Keratinocyte (primary cell): Measurements from ENCODE around the gene ZFP36L2. TPM values are rescaled to one million over a fixed set of nuclear protein-coding genes. Genes with fewer than 3 reads are reported as not detected.

Experiments
- DNase-seq: peaks from one replicate; pipeline ENCODE4 v3.0.0-alpha.2; 2011; ENCODE audit warnings: low read depth, missing footprints, low spot score
- FAIRE-seq: peaks from 2 replicates; lab custom pipeline; 2011; peaks lifted over from hg19 to GRCh38; lab: Jason Lieb, UNC
- H2AFZ ChIP-seq: 2 replicates; pipeline ENCODE4 v1.6.0; 2012; ENCODE audit warnings: low read length, control low read depth, inconsistent platforms; ENCODE audit not compliant: control insufficient read depth
- H3K27ac ChIP-seq: 2 replicates; pipeline ENCODE4 v1.5.1; 2011; ENCODE audit warnings: low read length; ENCODE audit not compliant: control insufficient read depth, insufficient read depth
- H3K27me3 ChIP-seq: 3 replicates; pipeline ENCODE4 v1.6.0; 2011; ENCODE audit warnings: low read length; ENCODE audit not compliant: control insufficient read depth, insufficient read depth; ENCODE audit errors: extremely low read depth
- H3K36me3 ChIP-seq, 2 experiments: 2 replicates in 1 of 2; 3 replicates in 1 of 2; pipeline ENCODE4 v1.5.1; 2011; ENCODE audit warnings: low read length in 2 of 2, mild to moderate bottlenecking in 1 of 2; ENCODE audit not compliant: control insufficient read depth in 2 of 2, insufficient read depth in 2 of 2; ENCODE audit errors: extremely low read depth in 1 of 2
- H3K4me1 ChIP-seq: 3 replicates; pipeline ENCODE4 v1.5.1; 2011; ENCODE audit warnings: low read length; ENCODE audit not compliant: control insufficient read depth, insufficient read depth; ENCODE audit errors: extremely low read depth
- H3K4me2 ChIP-seq: 3 replicates; pipeline ENCODE4 v1.6.0; 2011; ENCODE audit warnings: low read depth, low read length; ENCODE audit not compliant: control insufficient read depth, insufficient read depth; ENCODE audit errors: extremely low read depth
- H3K4me3 ChIP-seq, 3 experiments: fragments of 200-600 bp in 1 of 3; sonication (generic) in 1 of 3; 2 replicates in 2 of 3; 3 replicates in 1 of 3; pipeline ENCODE4 v1.5.1; 2011 to 2016; ENCODE audit warnings: low read length in 3 of 3, mild to moderate bottlenecking in 3 of 3, control low read depth in 2 of 3, inconsistent platforms in 1 of 3, low read depth in 1 of 3, mixed read lengths in 1 of 3, mixed run types in 1 of 3, moderate library complexity in 1 of 3; ENCODE audit not compliant: control insufficient read depth in 2 of 3, insufficient read depth in 2 of 3; ENCODE audit errors: extremely low read depth in 1 of 3
- H3K79me2 ChIP-seq: 2 replicates; pipeline ENCODE4 v1.6.0; 2012; ENCODE audit warnings: low read length; ENCODE audit not compliant: control insufficient read depth, insufficient read depth
- H3K9ac ChIP-seq: 3 replicates; pipeline ENCODE4 v1.6.0; 2011; ENCODE audit warnings: low read length; ENCODE audit not compliant: control insufficient read depth, insufficient read depth; ENCODE audit errors: extremely low read depth
- H3K9me1 ChIP-seq: 3 replicates; pipeline ENCODE4 v1.6.0; 2011; ENCODE audit warnings: low read length; ENCODE audit not compliant: control insufficient read depth, insufficient read depth; ENCODE audit errors: extremely low read depth
- H3K9me3 ChIP-seq: 2 replicates; pipeline ENCODE4 v1.5.1; 2012; ENCODE audit warnings: low read depth, low read length; ENCODE audit not compliant: control insufficient read depth
- H4K20me1 ChIP-seq: 3 replicates; pipeline ENCODE4 v1.6.0; 2011; ENCODE audit warnings: low read length; ENCODE audit not compliant: control insufficient read depth, insufficient read depth; ENCODE audit errors: extremely low read depth
- EZH2 ChIP-seq: IDR thresholded peaks from one replicate; pipeline ENCODE4 v1.6.1; 2012; ENCODE audit warnings: inconsistent platforms, mild to moderate bottlenecking, low read length, moderate library complexity
- dilution Hi-C: fragments of 300-500 bp; cut with MboI; formaldehyde crosslinking; loops from one replicate; pipeline ENCODE4 v1.7.0; 2020; ENCODE audit warnings: low sequenced_read_pairs; ENCODE audit not compliant: extremely low pct_ligation_motif_present
- polyA plus RNA-seq, 5 experiments: library from polyadenylated mRNA; depleted of rRNA in 3 of 5; stranded (reverse) in 3 of 5; stranded (forward) in 1 of 5; unstranded in 1 of 5; fragments of >200 nt; gene quantifications; 1 replicate in 1 of 5; 2 replicates in 3 of 5; 3 replicates in 1 of 5; pipeline versions ENCODE4 v1.2.1 to v1.2.3, GENCODE V29; 2011 to 2012; ENCODE audit warnings: missing spikeins in 2 of 5, low read depth in 1 of 5, low replicate concordance in 1 of 5
- TF ChIP-seq, protein P1 (sequence below), 3 experiments: IDR thresholded peaks in 1 of 3; conservative IDR thresholded peaks in 1 of 3; optimal IDR thresholded peaks in 1 of 3; 2 replicates in 2 of 3; 3 replicates in 1 of 3; pipeline versions ENCODE3 to v1.5.1; 2011; ENCODE audit warnings: low read length in 3 of 3, mild to moderate bottlenecking in 3 of 3, moderate library complexity in 2 of 3, control low read depth in 1 of 3, inconsistent platforms in 1 of 3; ENCODE audit not compliant: insufficient read depth in 2 of 3; ENCODE audit errors: extremely low read depth in 1 of 3

The ZFP36L2 gene
- polyA plus RNA-seq, 1 donor (not counting 4 experiments of a cell fraction or from before 2014, with no cell fraction given) = 52.4 TPM

DNA sequence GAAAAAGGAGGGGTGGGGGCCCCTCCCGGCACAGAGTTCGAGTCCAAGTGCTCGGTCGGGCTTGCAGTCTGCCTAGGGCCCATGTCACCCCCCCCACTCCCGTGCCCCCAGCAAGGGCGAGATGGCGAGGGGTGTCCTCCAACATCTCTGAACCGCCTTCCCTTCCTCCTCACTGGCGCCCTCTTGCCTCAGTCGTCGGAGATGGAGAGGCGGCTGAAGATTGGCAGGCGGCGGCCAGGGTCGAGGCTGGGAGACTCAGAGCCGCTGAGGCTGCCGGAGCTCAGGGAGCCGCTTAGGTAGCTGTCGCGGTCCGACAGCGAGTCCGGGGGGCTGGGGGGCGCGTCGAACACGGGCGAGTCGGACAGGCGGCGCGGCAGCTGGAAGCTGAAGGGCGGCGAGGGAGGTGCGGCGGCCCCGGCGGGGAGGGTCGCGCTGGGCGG lies 2.3 kb downstream of the ZFP36L2 start:
- dilution Hi-C loops = no loop called here
- TF ChIP-seq, protein P1, sequence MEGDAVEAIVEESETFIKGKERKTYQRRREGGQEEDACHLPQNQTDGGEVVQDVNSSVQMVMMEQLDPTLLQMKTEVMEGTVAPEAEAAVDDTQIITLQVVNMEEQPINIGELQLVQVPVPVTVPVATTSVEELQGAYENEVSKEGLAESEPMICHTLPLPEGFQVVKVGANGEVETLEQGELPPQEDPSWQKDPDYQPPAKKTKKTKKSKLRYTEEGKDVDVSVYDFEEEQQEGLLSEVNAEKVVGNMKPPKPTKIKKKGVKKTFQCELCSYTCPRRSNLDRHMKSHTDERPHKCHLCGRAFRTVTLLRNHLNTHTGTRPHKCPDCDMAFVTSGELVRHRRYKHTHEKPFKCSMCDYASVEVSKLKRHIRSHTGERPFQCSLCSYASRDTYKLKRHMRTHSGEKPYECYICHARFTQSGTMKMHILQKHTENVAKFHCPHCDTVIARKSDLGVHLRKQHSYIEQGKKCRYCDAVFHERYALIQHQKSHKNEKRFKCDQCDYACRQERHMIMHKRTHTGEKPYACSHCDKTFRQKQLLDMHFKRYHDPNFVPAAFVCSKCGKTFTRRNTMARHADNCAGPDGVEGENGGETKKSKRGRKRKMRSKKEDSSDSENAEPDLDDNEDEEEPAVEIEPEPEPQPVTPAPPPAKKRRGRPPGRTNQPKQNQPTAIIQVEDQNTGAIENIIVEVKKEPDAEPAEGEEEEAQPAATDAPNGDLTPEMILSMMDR (optimal IDR thresholded peaks at IDR 0.05 in 1 of 3, IDR thresholded peaks at IDR 0.05 in 1 of 3, conservative IDR thresholded peaks at IDR 0.05 in 1 of 3; ENCODE audit: extremely low read depth in 1 of 3, insufficient read depth in 2 of 3, low read length in 3 of 3) = peak in 1 of 3 experiments; percentile 22
- no peak for TF ChIP-seq EZH2
- Histone ChIP-seq H3K9ac (peak overlapping the region; percentile 94), H3K9me1 (no peaks in the 10 kb centered on the region), H3K79me2 (peaks cover 50% of the 10 kb centered on the region), H2AFZ (no peak overlapping the region), H3K27me3 (no peaks in the 10 kb centered on the region), H3K9me3 (no peaks in the 10 kb centered on the region), H3K27ac (peak overlapping the region; percentile 89), H4K20me1 (peaks cover 16% of the 10 kb centered on the region), H3K36me3 (peaks cover 4 to 14% of the 10 kb centered on the region in 2 experiments), H3K4me2 (peak overlapping the region; percentile 87), H3K4me1 (peaks cover 44% of the 10 kb centered on the region), H3K4me3 (peak overlapping the region; percentile 87 to 96 (median 92))
- DNase-seq (no peak), FAIRE-seq (no peak)

DNA sequence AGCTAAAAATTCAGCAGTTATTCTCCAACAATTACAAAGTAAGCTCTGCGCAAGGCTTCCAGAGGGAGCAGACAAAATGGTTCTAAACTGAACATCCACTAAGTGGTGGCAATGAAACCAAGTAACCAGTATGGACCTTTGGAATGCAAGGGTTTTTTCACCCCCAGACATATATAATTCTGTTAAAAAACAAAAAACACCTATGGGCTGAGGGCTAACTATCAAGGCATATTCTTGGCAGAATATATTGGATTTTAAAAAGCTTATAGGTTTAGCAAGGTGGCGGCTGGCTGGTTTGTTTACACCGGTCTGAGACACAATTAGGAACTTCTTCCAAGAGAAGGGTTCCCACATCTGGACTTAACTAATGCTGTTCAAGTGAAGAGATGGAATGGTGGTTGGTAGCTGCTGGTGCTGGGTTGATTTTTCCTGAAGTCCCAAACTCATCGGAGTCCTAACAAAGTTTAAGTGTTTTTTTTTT lies 2.8 kb downstream of the ZFP36L2 start:
- peak overlapping the region; percentile 94 for H3K9ac ChIP-seq
- peaks cover 16% of the 10 kb centered on the region for H4K20me1 ChIP-seq
- H2AFZ ChIP-seq = no peak overlapping the region
- H3K79me2 ChIP-seq = peaks cover 50% of the 10 kb centered on the region
- no peak for TF ChIP-seq EZH2
- TF ChIP-seq, protein P1 (optimal IDR thresholded peaks at IDR 0.05 in 1 of 3, IDR thresholded peaks at IDR 0.05 in 1 of 3, conservative IDR thresholded peaks at IDR 0.05 in 1 of 3; ENCODE audit: extremely low read depth in 1 of 3, insufficient read depth in 2 of 3, low read length in 3 of 3) = no peak
- peaks cover 43% of the 10 kb centered on the region for H3K4me1 ChIP-seq
- no peaks in the 10 kb centered on the region for H3K9me1 ChIP-seq
- no peaks in the 10 kb centered on the region for H3K27me3 ChIP-seq
- H3K4me3 ChIP-seq = peak overlapping the region; percentile 87 to 96 (median 92)
- H3K36me3 ChIP-seq = peaks cover 4 to 14% of the 10 kb centered on the region in 2 experiments
- DNase-seq = no peak
- peak overlapping the region; percentile 89 for H3K27ac ChIP-seq
- dilution Hi-C loops = no loop called here
- FAIRE-seq = no peak
- no peaks in the 10 kb centered on the region for H3K9me3 ChIP-seq
- peak overlapping the region; percentile 87 for H3K4me2 ChIP-seq
